Naive thymus-derived CD8-positive, alpha-beta T cell (primary cell): ENCODE results near the gene MGAT4C. TPM values are rescaled to one million over a fixed set of nuclear protein-coding genes. Genes with fewer than 3 reads are reported as not detected.
"Not testable (repeated sequence)": the region's sequence is repeated elsewhere in the genome, so short reads cannot be mapped to it uniquely, and the experiment has no call there.

ENCODE experiments used
- ATAC-seq, 2 donors: fragments of 150-1000 bp; cut with Tn5 transposase in 1 of 2; sonication (Bioruptor Pico), chemical (Tn5 transposase) in 1 of 2; 1 replicate in 1 of 2; 2 replicates in 1 of 2; pipeline ENCODE4 v1.10.0; 2021; ENCODE audit warnings: mild to moderate bottlenecking in 2 of 2, moderate library complexity in 2 of 2
- POLR2A ChIA-PET: fragments of 350-600 bp; sonication (Branson Sonifier 250); formaldehyde crosslinking; loops from one replicate; lab custom pipeline; 2021; ENCODE audit warnings: antibody characterized with exemption; lab: Charles Lee
- DNase-seq, 10 donors: peaks; one replicate each; pipeline versions ENCODE4 v3.0.0 to v3.0.0-alpha.2; 2020 to 2022
- H3K27ac Mint-ChIP-seq, 10 donors: one replicate each; pipeline ENCODE4 v1.8.0; 2020 to 2022; ENCODE audit warnings: mild to moderate bottlenecking in 10 of 10, mixed read lengths in 10 of 10, moderate library complexity in 4 of 10, inconsistent platforms in 1 of 10
- H3K27me3 Mint-ChIP-seq, 5 donors: one replicate each; pipeline ENCODE4 v1.8.0; 2021 to 2022; ENCODE audit warnings: mixed read lengths in 5 of 5
- H3K36me3 Mint-ChIP-seq, 3 donors: one replicate each; pipeline ENCODE4 v1.8.0; 2020 to 2022; ENCODE audit warnings: mixed read lengths in 3 of 3, mild to moderate bottlenecking in 2 of 3, inconsistent platforms in 1 of 3
- H3K4me1 Mint-ChIP-seq, 4 donors: one replicate each; pipeline ENCODE4 v1.8.0; 2021 to 2022; ENCODE audit warnings: mixed read lengths in 4 of 4
- H3K4me3 Mint-ChIP-seq, 10 donors: one replicate each; pipeline ENCODE4 v1.8.0; 2020 to 2022; ENCODE audit warnings: mild to moderate bottlenecking in 10 of 10, mixed read lengths in 10 of 10, moderate library complexity in 6 of 10, inconsistent platforms in 1 of 10
- H3K9me3 Mint-ChIP-seq, 9 donors: one replicate each; pipeline ENCODE4 v1.8.0; 2020 to 2022; ENCODE audit warnings: mixed read lengths in 9 of 9, mild to moderate bottlenecking in 3 of 9, inconsistent platforms in 1 of 9, moderate library complexity in 1 of 9
- polyA plus RNA-seq, 3 donors: library from polyadenylated mRNA; unstranded; fragments of 300-500 nt; fragmentation: Illumina TruSeq; gene quantifications; one replicate each; pipeline ENCODE4 v1.2.3, GENCODE V29; 2021
- total RNA-seq, 8 experiments: library from RNA in 2 of 8; stranded (reverse) in 2 of 8; gene quantifications; one replicate each; pipeline ENCODE4 v1.2.3 and lab custom pipeline; 2021 to 2026

The MGAT4C gene
- total RNA-seq (not detected), polyA plus RNA-seq (not detected), total RNA-seq (lab: John Stamatoyannopoulos, UW) (0 to 0.09 (median 0) reads per million in 6 experiments)

GRCh38 chr12:86256163-86256562, at the start of gene MGAT4C:
TSS of gene MGAT4C (minus strand) at chr12:86256391.
- ATAC-seq (no peak), DNase-seq (no peak)
- Mint-ChIP-seq H3K36me3 (no peaks in the 10 kb centered on the region), H3K9me3 (peaks cover 0 to 3% (median 0%) of the 10 kb centered on the region in 9 donors), H3K27me3 (no peaks in the 10 kb centered on the region), H3K4me3 (no peak within 1 kb of the TSS), H3K4me1 (no peaks in the 10 kb centered on the region), H3K27ac (no peak within 1 kb of the TSS)
- POLR2A ChIA-PET: no interaction called here

- not testable (repeated sequence) for H3K4me3 Mint-ChIP-seq
Measured at GRCh38 chr12:86296396-86296795, 40.2 kb upstream of the MGAT4C start.

DNA sequence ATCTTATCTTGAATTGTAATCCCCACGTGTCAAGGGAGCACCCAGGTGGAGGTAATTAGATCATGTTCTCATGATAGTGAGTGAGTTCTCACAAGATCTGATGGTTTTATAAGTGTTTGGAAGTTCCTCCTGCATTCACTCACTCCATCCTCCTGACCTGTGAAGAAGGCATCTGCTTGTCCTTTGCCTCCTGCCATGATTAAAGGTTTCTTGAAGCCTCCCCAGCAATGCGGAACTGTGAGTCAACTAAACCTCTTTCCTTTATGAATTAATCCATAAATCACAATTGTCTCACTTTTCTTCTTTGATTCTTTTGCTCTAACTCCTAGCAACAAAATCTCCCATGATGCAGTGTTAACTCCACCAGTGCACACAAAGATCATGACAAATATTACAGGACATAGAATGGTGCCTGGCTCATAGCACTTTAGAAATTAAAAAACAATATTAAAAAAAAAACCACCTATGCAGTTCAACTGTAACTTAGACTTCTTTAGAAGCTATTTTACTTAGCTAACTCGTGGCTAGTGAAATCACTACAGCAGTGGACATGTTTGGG, 37.6 kb upstream of the MGAT4C start:
- no peaks in the 10 kb centered on the region for H3K36me3 Mint-ChIP-seq
- no peak for DNase-seq
- POLR2A ChIA-PET: no interaction called here
- peaks cover 0 to 17% (median 3%) of the 10 kb centered on the region in 9 donors for H3K9me3 Mint-ChIP-seq
- no peak for ATAC-seq
- no peaks in the 10 kb centered on the region for H3K27me3 Mint-ChIP-seq
- no peak overlapping the region for H3K27ac Mint-ChIP-seq
- no peaks in the 10 kb centered on the region for H3K4me1 Mint-ChIP-seq
- H3K4me3 Mint-ChIP-seq: no peak overlapping the region

More at GRCh38 chr12:86296396-86296795, 40.2 kb upstream of the MGAT4C start:
- H3K36me3 Mint-ChIP-seq, ATAC-seq, POLR2A ChIA-PET, H3K4me1 Mint-ChIP-seq, H3K27ac Mint-ChIP-seq, DNase-seq, H3K27me3 Mint-ChIP-seq: not testable (repeated sequence)
- peaks cover 0 to 17% (median 2%) of the 10 kb centered on the region in 9 donors for H3K9me3 Mint-ChIP-seq

GRCh38 chr12:86292480-86292879, 36.3 kb upstream of the MGAT4C start:
- H3K27ac Mint-ChIP-seq: no peak overlapping the region
- ATAC-seq (no peak), DNase-seq (no peak)
- H3K4me3 Mint-ChIP-seq: no peak overlapping the region
- H3K36me3 Mint-ChIP-seq: no peaks in the 10 kb centered on the region
- POLR2A ChIA-PET: no interaction called here
- no peaks in the 10 kb centered on the region for H3K27me3 Mint-ChIP-seq
- peaks cover 0 to 17% (median 4%) of the 10 kb centered on the region in 9 donors for H3K9me3 Mint-ChIP-seq
- no peaks in the 10 kb centered on the region for H3K4me1 Mint-ChIP-seq

DNA sequence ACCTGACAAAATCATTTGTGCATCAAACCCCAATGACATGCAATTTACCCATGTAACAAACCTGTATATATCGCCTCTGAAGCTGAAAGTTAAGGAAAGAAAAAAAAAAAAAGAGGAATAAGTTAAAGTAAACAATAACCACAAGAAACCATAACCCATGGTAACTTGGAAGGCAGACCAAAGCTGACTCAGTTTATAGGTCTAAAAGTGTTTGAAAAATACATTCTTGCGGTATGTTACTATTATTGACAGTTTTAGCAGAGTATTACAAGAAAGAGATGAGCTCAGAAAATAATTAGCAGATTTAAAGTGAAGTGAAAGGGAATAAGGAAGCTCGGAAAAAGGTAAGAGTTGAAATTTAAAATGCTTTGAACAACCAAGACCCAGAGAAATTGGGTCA, 34.4 kb upstream of the MGAT4C start:
- H3K27ac Mint-ChIP-seq: no peak overlapping the region
- POLR2A ChIA-PET: no interaction called here
- no peaks in the 10 kb centered on the region for H3K4me1 Mint-ChIP-seq
- H3K9me3 Mint-ChIP-seq: peaks cover 0 to 17% (median 4%) of the 10 kb centered on the region in 9 donors
- H3K4me3 Mint-ChIP-seq: no peak overlapping the region
- no peak for DNase-seq
- no peak for ATAC-seq
- no peaks in the 10 kb centered on the region for H3K36me3 Mint-ChIP-seq
- no peaks in the 10 kb centered on the region for H3K27me3 Mint-ChIP-seq

DNA sequence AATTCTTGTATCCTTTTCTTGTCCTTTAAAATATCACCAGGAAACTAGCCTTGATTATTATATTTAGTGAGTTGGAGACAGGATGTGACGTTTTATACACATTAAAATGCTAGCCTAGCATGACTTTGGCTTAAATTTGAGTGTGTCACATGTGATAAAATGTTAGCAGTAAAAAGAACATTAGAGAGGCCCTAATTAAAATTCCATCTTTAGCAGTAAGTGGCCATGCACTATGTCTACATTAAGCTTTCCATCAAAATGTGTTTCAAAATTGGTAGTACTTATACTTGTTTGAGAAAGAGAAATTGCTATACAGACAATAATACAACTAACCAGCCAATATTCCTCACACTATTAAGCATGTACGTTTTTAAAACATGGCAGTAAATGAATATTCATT, 29.9 kb upstream of the MGAT4C start:
- H3K9me3 Mint-ChIP-seq: peaks cover 0 to 9% (median 0%) of the 10 kb centered on the region in 9 donors
- DNase-seq (no peak), ATAC-seq (no peak)
- no peaks in the 10 kb centered on the region for H3K36me3 Mint-ChIP-seq
- H3K4me1 Mint-ChIP-seq: no peaks in the 10 kb centered on the region
- H3K27me3 Mint-ChIP-seq: no peaks in the 10 kb centered on the region
- no peak overlapping the region for H3K27ac Mint-ChIP-seq
- POLR2A ChIA-PET: no interaction called here
- H3K4me3 Mint-ChIP-seq: no peak overlapping the region

GRCh38 chr12:86283620-86284019, 27.4 kb upstream of the MGAT4C start:
- Mint-ChIP-seq H3K36me3 (no peaks in the 10 kb centered on the region), H3K27me3 (no peaks in the 10 kb centered on the region), H3K27ac (no peak overlapping the region), H3K4me3 (no peak overlapping the region), H3K4me1 (no peaks in the 10 kb centered on the region), H3K9me3 (peaks cover 0 to 12% (median 2%) of the 10 kb centered on the region in 9 donors)
- ATAC-seq: no peak
- DNase-seq: no peak
- POLR2A ChIA-PET: no interaction called here

DNA sequence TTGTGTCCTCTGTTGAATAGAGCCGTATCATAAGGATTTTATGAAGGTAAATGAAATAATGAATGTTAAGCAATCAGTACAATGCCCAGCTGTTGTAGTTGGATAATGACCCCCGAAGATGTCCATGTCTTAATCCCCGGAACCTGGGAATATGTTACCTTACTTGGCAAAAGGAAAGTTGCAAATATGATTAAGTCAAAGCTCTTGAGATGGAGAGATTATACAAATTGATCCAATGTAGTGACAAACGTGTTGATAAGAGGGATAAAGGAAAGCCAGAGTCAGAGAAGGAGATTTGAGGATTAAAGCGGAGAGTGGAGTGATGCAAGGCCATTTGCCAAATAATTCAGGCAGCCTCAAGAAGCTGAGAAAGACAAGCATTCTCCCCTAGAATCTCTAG, 19.2 kb upstream of the MGAT4C start:
- ATAC-seq (no peak), DNase-seq (no peak)
- Mint-ChIP-seq H3K36me3 (no peaks in the 10 kb centered on the region), H3K27ac (no peak overlapping the region), H3K9me3 (peaks cover 0 to 24% (median 8%) of the 10 kb centered on the region in 9 donors), H3K27me3 (no peaks in the 10 kb centered on the region), H3K4me1 (no peaks in the 10 kb centered on the region), H3K4me3 (no peak overlapping the region)
- POLR2A ChIA-PET: no interaction called here

DNA sequence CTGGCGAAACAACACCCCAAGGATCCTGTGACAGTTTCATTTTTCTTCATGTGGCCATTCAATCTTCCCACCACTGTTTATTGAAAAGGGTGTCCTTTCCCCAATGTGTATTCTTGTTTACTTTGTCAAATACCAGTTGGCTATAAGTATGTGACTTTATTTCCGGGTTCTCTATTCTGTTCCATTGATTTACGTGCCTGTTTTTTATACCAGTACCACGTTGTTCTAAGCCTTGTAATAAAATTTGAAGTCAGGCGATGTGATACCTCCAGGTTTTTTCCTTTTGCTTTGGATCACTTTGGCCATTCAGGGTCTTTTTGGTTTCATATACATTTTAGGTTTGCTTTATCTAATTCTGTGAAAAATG, 9.1 kb upstream of the MGAT4C start:
- no peak overlapping the region for H3K27ac Mint-ChIP-seq
- H3K4me1 Mint-ChIP-seq: no peaks in the 10 kb centered on the region
- peaks cover 0 to 5% (median 2%) of the 10 kb centered on the region in 5 donors for H3K27me3 Mint-ChIP-seq
- POLR2A ChIA-PET: no interaction called here
- H3K4me3 Mint-ChIP-seq: no peak overlapping the region
- no peak for ATAC-seq
- H3K36me3 Mint-ChIP-seq: peaks cover 0 to 4% (median 0%) of the 10 kb centered on the region in 3 donors
- no peak for DNase-seq
- peaks cover 0 to 7% (median 3%) of the 10 kb centered on the region in 9 donors for H3K9me3 Mint-ChIP-seq

DNA sequence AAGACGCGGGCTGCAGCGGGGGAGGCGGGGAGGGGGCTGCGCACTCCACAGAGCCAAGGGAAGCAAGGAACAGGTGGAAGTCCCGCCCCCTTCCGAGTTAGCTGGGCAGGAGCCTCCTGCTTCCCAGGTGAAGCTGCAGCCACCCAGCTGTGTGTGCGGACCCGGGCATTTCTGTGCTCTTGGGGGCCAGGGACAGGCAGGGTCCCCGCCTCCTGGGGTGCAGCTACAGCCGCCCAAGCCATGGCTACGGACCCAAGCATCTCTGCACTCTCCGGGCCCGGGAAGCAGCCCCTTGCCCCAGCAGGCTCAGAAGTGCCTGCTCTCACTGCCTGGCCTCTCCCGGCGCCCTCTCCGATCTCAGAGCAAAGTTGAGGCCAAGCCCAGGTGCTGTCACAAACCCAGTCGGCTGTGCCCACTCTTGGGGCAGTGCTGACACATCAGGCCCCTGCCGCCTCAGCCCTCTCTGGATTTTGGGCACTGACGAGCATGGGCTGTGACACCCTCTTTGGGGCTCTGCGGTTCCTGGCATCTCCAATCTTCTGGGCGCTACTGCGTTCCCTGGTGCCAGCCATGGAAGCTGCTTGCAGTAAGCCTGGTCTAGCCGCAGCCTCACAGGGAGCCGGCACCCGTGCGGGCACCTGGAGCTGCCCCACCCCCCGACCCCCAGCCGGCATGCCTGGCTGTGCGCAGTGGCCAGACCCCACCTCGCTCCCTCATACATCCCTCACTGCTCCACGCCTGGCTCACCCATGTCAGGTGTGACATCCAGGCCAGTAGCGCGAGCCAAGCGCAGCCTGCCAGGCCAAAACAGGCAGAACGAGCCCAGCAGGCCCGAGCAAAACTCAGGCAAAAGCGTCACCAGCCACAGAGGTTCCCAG, 8.5 kb upstream of the MGAT4C start:
- Mint-ChIP-seq H3K27me3 (peaks cover 0 to 5% (median 2%) of the 10 kb centered on the region in 5 donors), H3K9me3 (peaks cover 0 to 7% (median 3%) of the 10 kb centered on the region in 9 donors), H3K4me3 (no peak overlapping the region), H3K27ac (no peak overlapping the region), H3K36me3 (peaks cover 0 to 4% (median 0%) of the 10 kb centered on the region in 3 donors), H3K4me1 (no peaks in the 10 kb centered on the region)
- no peak for DNase-seq
- POLR2A ChIA-PET: no interaction called here
- ATAC-seq: no peak

GRCh38 chr12:86261578-86261977, 5.4 kb upstream of the MGAT4C start:
- H3K4me3 Mint-ChIP-seq: no peak overlapping the region
- H3K9me3 Mint-ChIP-seq: peaks cover 0 to 7% (median 4%) of the 10 kb centered on the region in 9 donors
- peaks cover 0 to 4% (median 0%) of the 10 kb centered on the region in 3 donors for H3K36me3 Mint-ChIP-seq
- no peak for DNase-seq
- ATAC-seq: no peak
- POLR2A ChIA-PET: no interaction called here
- peaks cover 0 to 5% (median 2%) of the 10 kb centered on the region in 5 donors for H3K27me3 Mint-ChIP-seq
- H3K27ac Mint-ChIP-seq: no peak overlapping the region
- no peaks in the 10 kb centered on the region for H3K4me1 Mint-ChIP-seq

DNA sequence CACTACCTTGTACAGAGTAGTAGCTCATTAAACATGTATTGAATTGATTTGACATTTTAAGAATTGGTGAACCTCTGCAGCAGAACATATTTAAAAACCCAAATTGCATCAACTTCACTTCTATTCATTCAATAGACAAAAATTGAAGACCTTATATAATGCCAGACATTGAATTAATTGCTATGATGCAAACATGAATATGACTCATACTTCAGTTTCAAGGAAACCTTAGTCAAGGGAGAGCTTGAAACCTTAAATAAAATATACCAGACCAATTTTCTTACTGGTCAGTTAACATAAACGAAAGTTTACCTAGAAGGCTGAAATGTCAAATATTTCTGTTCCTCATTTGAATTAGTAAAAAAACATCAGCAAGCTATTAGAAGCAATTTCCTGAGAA, 5.0 kb upstream of the MGAT4C start:
- ATAC-seq (no peak), DNase-seq (no peak)
- Mint-ChIP-seq H3K4me1 (no peaks in the 10 kb centered on the region), H3K36me3 (peaks cover 0 to 4% (median 0%) of the 10 kb centered on the region in 3 donors), H3K27me3 (peaks cover 0 to 5% (median 2%) of the 10 kb centered on the region in 5 donors), H3K9me3 (peaks cover 0 to 7% (median 4%) of the 10 kb centered on the region in 9 donors), H3K27ac (no peak overlapping the region), H3K4me3 (no peak overlapping the region)
- POLR2A ChIA-PET: no interaction called here

- H3K27ac Mint-ChIP-seq: no peak overlapping the region
- H3K36me3 Mint-ChIP-seq: peaks cover 0 to 2% (median 0%) of the 10 kb centered on the region in 3 donors
- DNase-seq (no peak), ATAC-seq (no peak)
- POLR2A ChIA-PET: no interaction called here
- H3K4me1 Mint-ChIP-seq: no peaks in the 10 kb centered on the region
- peaks cover 0 to 2% (median under 1%) of the 10 kb centered on the region in 5 donors for H3K27me3 Mint-ChIP-seq
- H3K4me3 Mint-ChIP-seq: no peak overlapping the region
- H3K9me3 Mint-ChIP-seq: peaks cover 0 to 6% (median 2%) of the 10 kb centered on the region in 9 donors
Measured at GRCh38 chr12:86260183-86260582, 4.0 kb upstream of the MGAT4C start.
